GM10266 (cell line): Measurements from ENCODE around the gene SLC4A4.

Source experiments
- DNase-seq: peaks from one replicate; pipeline ENCODE4 v3.0.0; 2012; ENCODE audit errors: extremely low spot score
- CTCF ChIP-seq: IDR thresholded peaks from 2 replicates; pipeline ENCODE4 v1.5.1; 2012; ENCODE audit warnings: mild to moderate bottlenecking, low read depth; ENCODE audit not compliant: control insufficient read depth, insufficient read depth; ENCODE audit errors: missing control alignments

The SLC4A4 gene

GRCh38 chr4:71616168-71616811, 277.5 kb downstream of the SLC4A4 start:
- DNase-seq = no peak
- no peak for TF ChIP-seq CTCF
